ENCODE results near the gene PRPH2. TPM values are rescaled to one million over a fixed set of nuclear protein-coding genes. Genes with fewer than 3 reads are reported as not detected.

Gene PRPH2, protein sequence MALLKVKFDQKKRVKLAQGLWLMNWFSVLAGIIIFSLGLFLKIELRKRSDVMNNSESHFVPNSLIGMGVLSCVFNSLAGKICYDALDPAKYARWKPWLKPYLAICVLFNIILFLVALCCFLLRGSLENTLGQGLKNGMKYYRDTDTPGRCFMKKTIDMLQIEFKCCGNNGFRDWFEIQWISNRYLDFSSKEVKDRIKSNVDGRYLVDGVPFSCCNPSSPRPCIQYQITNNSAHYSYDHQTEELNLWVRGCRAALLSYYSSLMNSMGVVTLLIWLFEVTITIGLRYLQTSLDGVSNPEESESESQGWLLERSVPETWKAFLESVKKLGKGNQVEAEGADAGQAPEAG
- under 1 TPM in 1 of 2 donors, not detected in 1; 0.10 TPM for total RNA-seq

GRCh38 chr6:42722497-42722896 is at the start of gene PRPH2:
Gene PRPH2 (minus strand): TSS chr6:42722597. CDS start chr6:42722334, 263 bp downstream.
- no peak for ATAC-seq
- Mint-ChIP-seq H3K4me1 (ENCODE audit: low read depth in 2 of 2) (peaks cover 12 to 17% of the 10 kb centered on the region in 2 donors), H3K27me3 (peaks cover 0 to 7% of the 10 kb centered on the region in 2 donors), H3K4me3 (no peak within 1 kb of the TSS), H3K36me3 (no peaks in the 10 kb centered on the region), H3K9me3 (no peaks in the 10 kb centered on the region), H3K27ac (no peak within 1 kb of the TSS)
- DNase-seq (ENCODE audit: low spot score): no peak

GRCh38 chr6:42771741-42772100 is 49.3 kb upstream of the PRPH2 start:
- Mint-ChIP-seq H3K4me3 (peak overlapping the region; percentile 88), H3K27me3 (no peaks in the 10 kb centered on the region), H3K9me3 (no peaks in the 10 kb centered on the region), H3K27ac (peak overlapping the region; percentile 90 to 99), H3K36me3 (no peaks in the 10 kb centered on the region), H3K4me1 (ENCODE audit: low read depth in 2 of 2) (peaks cover 61 to 62% of the 10 kb centered on the region in 2 donors)
- DNase-seq (ENCODE audit: low spot score): no peak
- ATAC-seq: no peak

GRCh38 chr6:42769836-42770235 is 47.4 kb upstream of the PRPH2 start:
- H3K4me3 Mint-ChIP-seq: no peak overlapping the region
- DNase-seq (ENCODE audit: low spot score) (no peak), ATAC-seq (no peak)
- peaks cover 73 to 74% of the 10 kb centered on the region in 2 donors for H3K4me1 Mint-ChIP-seq (ENCODE audit: low read depth in 2 of 2)
- H3K27ac Mint-ChIP-seq: no peak overlapping the region
- H3K9me3 Mint-ChIP-seq: no peaks in the 10 kb centered on the region
- no peaks in the 10 kb centered on the region for H3K36me3 Mint-ChIP-seq
- H3K27me3 Mint-ChIP-seq: no peaks in the 10 kb centered on the region

DNA sequence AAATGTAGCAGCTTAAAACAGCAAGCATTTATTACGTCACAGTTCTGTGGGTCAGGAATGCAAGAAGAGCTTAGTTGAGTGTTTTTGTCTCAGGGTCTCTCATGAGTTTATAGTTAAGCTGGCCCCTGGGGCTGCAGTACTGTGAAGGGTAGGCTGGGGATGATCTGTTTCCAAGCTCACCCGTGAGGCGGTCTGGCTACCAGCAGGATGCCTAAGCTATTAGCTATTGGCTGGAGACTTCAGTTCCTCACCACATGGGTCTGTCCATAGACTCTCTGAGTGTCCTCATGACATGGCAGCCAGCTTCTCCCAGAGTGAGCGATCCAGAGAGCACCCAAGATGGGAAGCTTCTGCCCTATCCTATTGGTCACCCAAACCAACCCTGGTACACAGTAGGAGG is 46.7 kb upstream of the PRPH2 start:
- Mint-ChIP-seq H3K9me3 (no peaks in the 10 kb centered on the region), H3K36me3 (no peaks in the 10 kb centered on the region), H3K27me3 (no peaks in the 10 kb centered on the region), H3K27ac (no peak overlapping the region), H3K4me1 (ENCODE audit: low read depth in 2 of 2) (peaks cover 65 to 67% of the 10 kb centered on the region in 2 donors), H3K4me3 (no peak overlapping the region)
- no peak for DNase-seq (ENCODE audit: low spot score)
- no peak for ATAC-seq

DNA sequence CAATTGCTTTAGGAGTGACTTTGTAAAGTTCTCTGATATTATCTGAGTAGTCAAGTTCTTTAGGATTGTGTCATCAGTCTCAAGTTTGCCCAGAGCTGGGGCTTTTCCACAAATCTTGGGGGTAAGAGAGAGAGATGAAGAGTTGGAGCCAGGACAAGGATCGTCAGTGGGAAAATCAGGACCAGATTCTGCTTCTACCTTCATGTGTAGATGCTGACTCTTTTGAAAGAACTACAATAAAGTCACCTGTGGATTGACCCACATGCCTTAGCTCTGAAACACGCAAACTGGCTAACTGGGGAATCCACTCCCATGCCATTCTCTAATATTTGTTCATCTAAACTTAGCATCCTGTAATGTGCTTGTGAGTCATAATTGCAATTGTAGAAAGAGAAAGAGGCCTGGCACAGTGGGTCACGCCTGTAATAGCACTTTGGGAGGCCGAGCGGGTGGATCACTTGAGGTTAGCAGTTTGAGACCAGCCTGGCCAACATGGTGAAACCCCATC is 43.8 kb upstream of the PRPH2 start:
- H3K9me3 Mint-ChIP-seq: no peaks in the 10 kb centered on the region
- ATAC-seq (peak in 1 of 2 donors; percentile 63), DNase-seq (ENCODE audit: low spot score) (peak; percentile 69)
- H3K4me1 Mint-ChIP-seq (ENCODE audit: low read depth in 2 of 2): peaks cover 43 to 48% of the 10 kb centered on the region in 2 donors
- peak overlapping the region; percentile 60 to 92 for H3K27ac Mint-ChIP-seq
- H3K27me3 Mint-ChIP-seq: no peaks in the 10 kb centered on the region
- H3K4me3 Mint-ChIP-seq: peak overlapping the region; percentile 62
- no peaks in the 10 kb centered on the region for H3K36me3 Mint-ChIP-seq

- Mint-ChIP-seq H3K36me3 (no peaks in the 10 kb centered on the region), H3K9me3 (no peaks in the 10 kb centered on the region), H3K27ac (peak overlapping the region in 1 of 2 donors; percentile 92), H3K4me3 (no peak overlapping the region), H3K27me3 (no peaks in the 10 kb centered on the region), H3K4me1 (ENCODE audit: low read depth in 2 of 2) (peaks cover 36 to 41% of the 10 kb centered on the region in 2 donors)
- DNase-seq (ENCODE audit: low spot score) (no peak), ATAC-seq (no peak)
Observed at GRCh38 chr6:42764911-42765648, 42.7 kb upstream of the PRPH2 start.

- H3K36me3 Mint-ChIP-seq: peaks cover 4% of the 10 kb centered on the region
- no peaks in the 10 kb centered on the region for H3K27me3 Mint-ChIP-seq
- no peak for DNase-seq (ENCODE audit: low spot score)
- ATAC-seq: no peak
- no peak overlapping the region for H3K4me3 Mint-ChIP-seq
- H3K4me1 Mint-ChIP-seq (ENCODE audit: low read depth in 2 of 2): peaks cover 32 to 35% of the 10 kb centered on the region in 2 donors
- H3K9me3 Mint-ChIP-seq: no peaks in the 10 kb centered on the region
- H3K27ac Mint-ChIP-seq: peak overlapping the region in 1 of 2 donors; percentile 22
Observed at GRCh38 chr6:42762950-42763349, 40.6 kb upstream of the PRPH2 start.

GRCh38 chr6:42762426-42762859 is 40.0 kb upstream of the PRPH2 start:
- H3K27me3 Mint-ChIP-seq: no peaks in the 10 kb centered on the region
- no peak for DNase-seq (ENCODE audit: low spot score)
- H3K9me3 Mint-ChIP-seq: no peaks in the 10 kb centered on the region
- ATAC-seq: no peak
- peaks cover 27 to 31% of the 10 kb centered on the region in 2 donors for H3K4me1 Mint-ChIP-seq (ENCODE audit: low read depth in 2 of 2)
- H3K36me3 Mint-ChIP-seq: peaks cover 4% of the 10 kb centered on the region
- H3K4me3 Mint-ChIP-seq: no peak overlapping the region
- H3K27ac Mint-ChIP-seq: no peak overlapping the region

DNA sequence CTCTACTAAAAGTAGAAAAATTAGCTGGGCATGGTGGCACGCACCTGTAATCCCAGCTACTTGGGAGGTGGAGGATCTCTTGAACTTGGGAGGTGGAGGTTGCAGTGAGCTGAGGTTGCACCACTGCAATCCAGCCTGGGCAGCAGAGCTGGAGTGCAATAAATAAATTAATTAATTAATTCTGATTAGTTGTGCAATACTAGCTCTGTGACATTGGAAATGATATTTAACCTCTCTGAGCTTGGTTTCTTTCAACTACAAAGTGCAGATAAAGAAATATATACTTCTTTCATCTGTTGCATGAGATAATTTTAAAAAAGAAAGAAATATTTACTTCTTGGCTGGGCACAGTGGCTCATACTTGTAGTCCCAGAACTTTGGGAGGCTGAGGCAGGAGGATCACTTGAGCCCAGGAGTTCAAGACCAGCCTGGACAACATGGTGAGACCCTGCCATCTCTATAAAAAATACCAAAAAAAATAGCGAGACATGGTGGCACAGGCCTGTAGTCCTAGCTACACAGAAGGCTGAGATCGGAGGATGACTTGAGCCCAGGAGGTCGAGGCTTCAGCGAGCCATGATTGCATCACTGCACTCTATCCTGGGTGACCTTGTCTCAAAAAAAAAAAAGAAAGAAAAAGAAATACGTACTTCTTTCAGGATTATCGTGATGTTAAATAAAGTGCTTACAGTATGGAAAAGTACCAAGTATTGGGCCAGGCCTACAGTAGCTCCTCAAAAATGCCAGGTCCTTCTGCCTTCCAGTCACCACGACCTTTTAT is 39.1 kb upstream of the PRPH2 start:
- Mint-ChIP-seq H3K27me3 (no peaks in the 10 kb centered on the region), H3K27ac (no peak overlapping the region), H3K36me3 (peaks cover 4% of the 10 kb centered on the region), H3K4me3 (no peak overlapping the region), H3K9me3 (no peaks in the 10 kb centered on the region), H3K4me1 (ENCODE audit: low read depth in 2 of 2) (peaks cover 17 to 22% of the 10 kb centered on the region in 2 donors)
- ATAC-seq (no peak), DNase-seq (ENCODE audit: low spot score) (no peak)

DNA sequence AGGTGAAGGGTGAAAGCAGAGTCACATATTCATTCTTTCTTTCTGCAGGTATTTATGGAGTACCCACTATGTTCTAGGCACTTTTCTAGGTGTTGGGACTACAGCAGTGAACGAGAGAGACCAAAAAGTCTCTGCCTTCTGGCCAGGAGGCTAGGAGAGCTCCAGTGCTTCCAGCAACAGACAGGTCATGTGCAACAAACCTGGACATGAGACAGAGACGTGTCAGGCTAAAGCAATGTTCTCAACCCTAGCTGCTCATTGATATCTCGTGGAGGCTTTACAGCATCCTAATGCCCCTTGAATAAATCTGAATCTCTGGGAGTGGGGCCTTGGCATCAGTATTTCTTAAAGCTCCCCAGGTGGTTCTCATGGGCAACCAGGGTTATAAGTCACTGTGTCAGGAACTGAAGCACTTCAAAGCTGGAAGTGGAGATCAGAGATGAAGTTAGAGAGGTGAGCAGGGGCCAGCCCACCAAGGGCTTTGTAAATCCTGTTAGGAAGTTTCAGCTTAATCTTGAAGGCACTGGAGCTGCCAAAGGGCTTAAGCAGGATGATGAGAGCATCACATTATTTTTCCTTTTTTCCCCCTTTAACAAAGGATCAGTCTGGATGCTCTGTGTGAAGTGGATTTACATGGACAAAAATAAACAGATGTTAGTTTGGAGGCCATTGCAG is 36.5 kb upstream of the PRPH2 start:
- no peaks in the 10 kb centered on the region for H3K9me3 Mint-ChIP-seq
- ATAC-seq: no peak
- H3K36me3 Mint-ChIP-seq: peaks cover 4% of the 10 kb centered on the region
- no peak overlapping the region for H3K4me3 Mint-ChIP-seq
- H3K4me1 Mint-ChIP-seq (ENCODE audit: low read depth in 2 of 2): peaks cover 0 to 10% of the 10 kb centered on the region in 2 donors
- no peak overlapping the region for H3K27ac Mint-ChIP-seq
- H3K27me3 Mint-ChIP-seq: no peaks in the 10 kb centered on the region
- DNase-seq (ENCODE audit: low spot score): no peak

- Mint-ChIP-seq H3K27ac (peak overlapping the region in 1 of 2 donors; percentile 32), H3K36me3 (peaks cover 4% of the 10 kb centered on the region), H3K9me3 (no peaks in the 10 kb centered on the region), H3K27me3 (no peaks in the 10 kb centered on the region), H3K4me3 (no peak overlapping the region), H3K4me1 (ENCODE audit: low read depth in 2 of 2) (peaks cover 0 to 10% of the 10 kb centered on the region in 2 donors)
- DNase-seq (ENCODE audit: low spot score) (no peak), ATAC-seq (no peak)
Observed at GRCh38 chr6:42756722-42757121, 34.3 kb upstream of the PRPH2 start.

DNA sequence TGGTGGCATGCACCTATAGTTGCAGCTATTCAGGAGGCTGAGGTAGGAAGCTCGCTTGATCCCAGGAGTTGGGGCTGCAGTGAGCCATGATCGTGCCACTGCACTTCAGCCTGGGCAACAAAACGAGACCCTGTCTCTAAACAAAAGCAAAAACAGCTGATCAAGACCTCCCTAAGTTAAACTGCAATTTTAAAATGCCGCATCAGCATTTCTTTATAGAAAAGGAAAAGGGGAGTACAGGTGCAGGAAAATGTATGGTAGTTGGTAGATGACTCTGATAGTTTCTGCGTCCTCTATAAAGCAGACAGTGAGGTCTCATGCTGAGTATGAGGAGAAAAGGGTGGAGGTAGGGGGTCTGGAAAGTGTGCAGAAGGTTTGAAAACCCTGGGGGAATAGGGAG is 32.4 kb upstream of the PRPH2 start:
- H3K36me3 Mint-ChIP-seq: peaks cover 4% of the 10 kb centered on the region
- peaks cover 0 to 10% of the 10 kb centered on the region in 2 donors for H3K4me1 Mint-ChIP-seq (ENCODE audit: low read depth in 2 of 2)
- no peak overlapping the region for H3K27ac Mint-ChIP-seq
- no peaks in the 10 kb centered on the region for H3K27me3 Mint-ChIP-seq
- H3K4me3 Mint-ChIP-seq: no peak overlapping the region
- H3K9me3 Mint-ChIP-seq: no peaks in the 10 kb centered on the region
- no peak for DNase-seq (ENCODE audit: low spot score)
- ATAC-seq: no peak

- H3K4me1 Mint-ChIP-seq (ENCODE audit: low read depth in 2 of 2): peaks cover 11 to 17% of the 10 kb centered on the region in 2 donors
Observed at GRCh38 chr6:42751055-42751454, 28.7 kb upstream of the PRPH2 start.

More at GRCh38 chr6:42751055-42751454, 28.7 kb upstream of the PRPH2 start:
- no peak for ATAC-seq
- Mint-ChIP-seq H3K27me3 (no peaks in the 10 kb centered on the region), H3K9me3 (no peaks in the 10 kb centered on the region), H3K4me3 (no peak overlapping the region), H3K36me3 (peaks cover under 1% of the 10 kb centered on the region), H3K27ac (no peak overlapping the region)
- no peak for DNase-seq (ENCODE audit: low spot score)
